NCI-H526 (cell line): ENCODE data around the gene SLC43A1.

ENCODE experiments used
- DNase-seq, 2 experiments: peaks; one replicate each; lab custom pipeline; 2025; lab: John Stamatoyannopoulos, UW

The SLC43A1 gene

GRCh38 chr11:57527056-57527631, 11.6 kb upstream of the SLC43A1 start:
- peak in 1 of 2 experiments; percentile 77 for DNase-seq

- no peak for DNase-seq
Observed at GRCh38 chr11:57523419-57523818, 7.9 kb upstream of the SLC43A1 start.

GRCh38 chr11:57521116-57521515, 5.6 kb upstream of the SLC43A1 start:
- no peak for DNase-seq

- DNase-seq: no peak
Observed at GRCh38 chr11:57516061-57516443, 550 bp upstream of the SLC43A1 start.

GRCh38 chr11:57514538-57515331, 767 bp downstream of the SLC43A1 start:
- peak; percentile 54 to 55 for DNase-seq

GRCh38 chr11:57513911-57514537, 1.5 kb downstream of the SLC43A1 start:
- peak; percentile 54 to 79 for DNase-seq

GRCh38 chr11:57513452-57513795, 2.1 kb downstream of the SLC43A1 start:
- DNase-seq: no peak

GRCh38 chr11:57512646-57513451, 2.7 kb downstream of the SLC43A1 start:
- DNase-seq: no peak

GRCh38 chr11:57511741-57512430, 3.6 kb downstream of the SLC43A1 start:
- DNase-seq: no peak

- no peak for DNase-seq
Observed at GRCh38 chr11:57508341-57509170, 6.9 kb downstream of the SLC43A1 start.

GRCh38 chr11:57506522-57506921, 9.0 kb downstream of the SLC43A1 start:
- no peak for DNase-seq

- no peak for DNase-seq
Observed at GRCh38 chr11:57504511-57504910, 11.0 kb downstream of the SLC43A1 start.

- DNase-seq: no peak
Observed at GRCh38 chr11:57502870-57503269, 12.6 kb downstream of the SLC43A1 start.

GRCh38 chr11:57502376-57502775, 13.1 kb downstream of the SLC43A1 start:
- no peak for DNase-seq

- DNase-seq: no peak
Observed at GRCh38 chr11:57501953-57502352, 13.5 kb downstream of the SLC43A1 start.

GRCh38 chr11:57500926-57501325, 14.6 kb downstream of the SLC43A1 start:
- no peak for DNase-seq

- no peak for DNase-seq
Observed at GRCh38 chr11:57500515-57500914, 15.0 kb downstream of the SLC43A1 start.

GRCh38 chr11:57499983-57500461, 15.5 kb downstream of the SLC43A1 start:
- no peak for DNase-seq

GRCh38 chr11:57499413-57499982, 16.0 kb downstream of the SLC43A1 start:
- peak; percentile 41 to 92 for DNase-seq

GRCh38 chr11:57498540-57498939, 17.0 kb downstream of the SLC43A1 start:
- no peak for DNase-seq
